ENCODE results near the gene TIMM10. TPM values are rescaled to one million over a fixed set of nuclear protein-coding genes. Genes with fewer than 3 reads are reported as not detected.

Gene TIMM10
- total RNA-seq, 1 experiment from 2014 or later = 68.5 TPM

GRCh38 chr11:57491371-57492061 is 39.0 kb downstream of the TIMM10 start:
- no peak overlapping the region for H3K27ac Mint-ChIP-seq (ENCODE audit: unreplicated experiment)
- no TSS peak for BruUV-seq (replicated peaks)
- DNase-seq = peak; percentile 54
- TF ChIP-seq CTCF (IDR thresholded peaks at IDR 0.05; ENCODE audit: unreplicated experiment) = peak; percentile 58
- peaks cover 21% of the 10 kb centered on the region for H3K36me3 Mint-ChIP-seq (ENCODE audit: insufficient read depth, unreplicated experiment)
- no peak overlapping the region for H3K4me3 Mint-ChIP-seq (ENCODE audit: low read depth, unreplicated experiment)
- H3K4me1 Mint-ChIP-seq (ENCODE audit: low read depth, unreplicated experiment) = peaks cover 15% of the 10 kb centered on the region
- H3K9me3 Mint-ChIP-seq (ENCODE audit: low read depth, unreplicated experiment) = no peaks in the 10 kb centered on the region
- CTCF ChIA-PET = no interaction called here
- intact Hi-C loops (cut with micrococcal nuclease; ENCODE audit: unreplicated experiment) = no loop called here
- no peaks in the 10 kb centered on the region for H3K27me3 Mint-ChIP-seq (ENCODE audit: unreplicated experiment)

GRCh38 chr11:57490456-57491248 is 39.9 kb downstream of the TIMM10 start:
- Mint-ChIP-seq H3K4me3 (ENCODE audit: low read depth, unreplicated experiment) (no peak overlapping the region), H3K9me3 (ENCODE audit: low read depth, unreplicated experiment) (no peaks in the 10 kb centered on the region), H3K27ac (ENCODE audit: unreplicated experiment) (no peak overlapping the region), H3K27me3 (ENCODE audit: unreplicated experiment) (no peaks in the 10 kb centered on the region), H3K36me3 (ENCODE audit: insufficient read depth, unreplicated experiment) (peaks cover 19% of the 10 kb centered on the region), H3K4me1 (ENCODE audit: low read depth, unreplicated experiment) (peaks cover 15% of the 10 kb centered on the region)
- DNase-seq = no peak
- no peak for TF ChIP-seq CTCF (IDR thresholded peaks at IDR 0.05; ENCODE audit: unreplicated experiment)
- no TSS peak for BruUV-seq (replicated peaks)
- intact Hi-C loops (cut with micrococcal nuclease; ENCODE audit: unreplicated experiment) = no loop called here
- CTCF ChIA-PET = no interaction called here

GRCh38 chr11:57487920-57488659 is 42.5 kb downstream of the TIMM10 start:
- DNase-seq = no peak
- Mint-ChIP-seq H3K27ac (ENCODE audit: unreplicated experiment) (no peak overlapping the region), H3K4me3 (ENCODE audit: low read depth, unreplicated experiment) (no peak overlapping the region), H3K4me1 (ENCODE audit: low read depth, unreplicated experiment) (peaks cover 1% of the 10 kb centered on the region), H3K27me3 (ENCODE audit: unreplicated experiment) (no peaks in the 10 kb centered on the region), H3K9me3 (ENCODE audit: low read depth, unreplicated experiment) (no peaks in the 10 kb centered on the region), H3K36me3 (ENCODE audit: insufficient read depth, unreplicated experiment) (peaks cover 8% of the 10 kb centered on the region)
- BruUV-seq (replicated peaks) = no TSS peak
- intact Hi-C loops (cut with micrococcal nuclease; ENCODE audit: unreplicated experiment) = no loop called here
- CTCF ChIA-PET = no interaction called here
- TF ChIP-seq CTCF (IDR thresholded peaks at IDR 0.05; ENCODE audit: unreplicated experiment) = no peak

- TF ChIP-seq CTCF (IDR thresholded peaks at IDR 0.05; ENCODE audit: unreplicated experiment) = no peak
- H3K4me1 Mint-ChIP-seq (ENCODE audit: low read depth, unreplicated experiment) = no peaks in the 10 kb centered on the region
- H3K27ac Mint-ChIP-seq (ENCODE audit: unreplicated experiment) = no peak overlapping the region
- H3K27me3 Mint-ChIP-seq (ENCODE audit: unreplicated experiment) = no peaks in the 10 kb centered on the region
- H3K9me3 Mint-ChIP-seq (ENCODE audit: low read depth, unreplicated experiment) = no peaks in the 10 kb centered on the region
- no TSS peak for BruUV-seq (replicated peaks)
- CTCF ChIA-PET = no interaction called here
- no peak for DNase-seq
- no peak overlapping the region for H3K4me3 Mint-ChIP-seq (ENCODE audit: low read depth, unreplicated experiment)
- H3K36me3 Mint-ChIP-seq (ENCODE audit: insufficient read depth, unreplicated experiment) = peaks cover 6% of the 10 kb centered on the region
- intact Hi-C loops (cut with micrococcal nuclease; ENCODE audit: unreplicated experiment) = no loop called here
These were observed 43.4 kb downstream of the TIMM10 start for GRCh38 chr11:57487021-57487778.
